ENCODE measurements around the gene NKX1-2. TPM values are rescaled to one million over a fixed set of nuclear protein-coding genes. Genes with fewer than 3 reads are reported as not detected.

Gene NKX1-2
- total RNA-seq, 4 donors from 2014 or later = not detected

DNA sequence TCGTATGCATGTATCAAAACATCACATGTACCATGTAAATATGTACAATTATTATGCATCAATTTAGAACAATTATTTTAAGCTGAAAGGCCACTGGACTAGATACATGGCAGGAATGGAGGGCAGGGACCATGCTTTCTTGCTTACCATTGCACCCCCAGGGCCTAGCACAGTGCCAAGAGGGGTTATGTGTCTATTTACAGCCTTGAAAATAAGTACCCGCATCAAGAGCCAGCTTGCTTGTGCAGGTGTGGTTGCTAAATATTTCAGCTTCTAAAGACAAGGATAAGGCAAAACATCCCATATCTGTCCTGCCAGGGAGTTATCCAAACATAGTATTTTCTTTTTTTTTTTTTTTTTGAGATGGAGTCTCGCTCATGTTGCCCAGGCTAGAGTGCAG is 16.4 kb downstream of the NKX1-2 start:
- DNase-seq (ENCODE audit: extremely low spot score) = no peak
- WGBS = 94% methylated on average over 3 of the region's 3 CpGs
- no peak overlapping the region for H3K27ac ChIP-seq (replicated peaks in 1 of 4)
- no peak overlapping the region for H3K4me3 ChIP-seq
- no peaks in the 10 kb centered on the region for H3K4me1 ChIP-seq
- TF ChIP-seq, protein P1, sequence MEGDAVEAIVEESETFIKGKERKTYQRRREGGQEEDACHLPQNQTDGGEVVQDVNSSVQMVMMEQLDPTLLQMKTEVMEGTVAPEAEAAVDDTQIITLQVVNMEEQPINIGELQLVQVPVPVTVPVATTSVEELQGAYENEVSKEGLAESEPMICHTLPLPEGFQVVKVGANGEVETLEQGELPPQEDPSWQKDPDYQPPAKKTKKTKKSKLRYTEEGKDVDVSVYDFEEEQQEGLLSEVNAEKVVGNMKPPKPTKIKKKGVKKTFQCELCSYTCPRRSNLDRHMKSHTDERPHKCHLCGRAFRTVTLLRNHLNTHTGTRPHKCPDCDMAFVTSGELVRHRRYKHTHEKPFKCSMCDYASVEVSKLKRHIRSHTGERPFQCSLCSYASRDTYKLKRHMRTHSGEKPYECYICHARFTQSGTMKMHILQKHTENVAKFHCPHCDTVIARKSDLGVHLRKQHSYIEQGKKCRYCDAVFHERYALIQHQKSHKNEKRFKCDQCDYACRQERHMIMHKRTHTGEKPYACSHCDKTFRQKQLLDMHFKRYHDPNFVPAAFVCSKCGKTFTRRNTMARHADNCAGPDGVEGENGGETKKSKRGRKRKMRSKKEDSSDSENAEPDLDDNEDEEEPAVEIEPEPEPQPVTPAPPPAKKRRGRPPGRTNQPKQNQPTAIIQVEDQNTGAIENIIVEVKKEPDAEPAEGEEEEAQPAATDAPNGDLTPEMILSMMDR (IDR thresholded peaks at IDR 0.05) = no peak
- TF ChIP-seq EP300 (IDR thresholded peaks at IDR 0.05) = no peak
- TF ChIP-seq POLR2AphosphoS5 (IDR thresholded peaks at IDR 0.05) = no peak
- no peak for TF ChIP-seq POLR2A (IDR thresholded peaks at IDR 0.05; ENCODE audit: low read depth)
- intact Hi-C loops (cut with DNase I) = no loop called here
- H3K9me3 ChIP-seq = no peaks in the 10 kb centered on the region
- H3K27me3 ChIP-seq = peaks cover 0 to 9% (median 0%) of the 10 kb centered on the region in 4 donors
- H3K36me3 ChIP-seq = no peaks in the 10 kb centered on the region

- no peak overlapping the region for H3K4me3 ChIP-seq
- no peaks in the 10 kb centered on the region for H3K4me1 ChIP-seq
These were observed 19.8 kb downstream of the NKX1-2 start for GRCh38 chr10:124430077-124430476.

GRCh38 chr10:124429576-124429975 is 20.3 kb downstream of the NKX1-2 start:
- no peaks in the 10 kb centered on the region for H3K9me3 ChIP-seq
- TF ChIP-seq POLR2AphosphoS5 (IDR thresholded peaks at IDR 0.05) = no peak
- no peak for TF ChIP-seq POLR2A (IDR thresholded peaks at IDR 0.05; ENCODE audit: low read depth)
- TF ChIP-seq EP300 (IDR thresholded peaks at IDR 0.05) = no peak
- TF ChIP-seq, protein P1 (IDR thresholded peaks at IDR 0.05) = no peak
- H3K4me3 ChIP-seq = no peak overlapping the region
- no peak for DNase-seq (ENCODE audit: extremely low spot score)
- H3K27me3 ChIP-seq = peaks cover 0 to 15% (median 0%) of the 10 kb centered on the region in 4 donors
- H3K4me1 ChIP-seq = no peaks in the 10 kb centered on the region
- intact Hi-C loops (cut with DNase I) = no loop called here
- H3K27ac ChIP-seq (replicated peaks in 1 of 4) = no peak overlapping the region
- no peaks in the 10 kb centered on the region for H3K36me3 ChIP-seq
- 74% methylated on average over 5 of the region's 5 CpGs for WGBS

More at GRCh38 chr10:124430077-124430476, 19.8 kb downstream of the NKX1-2 start:
- Histone ChIP-seq H3K27ac (replicated peaks in 1 of 4) (no peak overlapping the region), H3K36me3 (no peaks in the 10 kb centered on the region), H3K27me3 (peaks cover 0 to 15% (median 0%) of the 10 kb centered on the region in 4 donors), H3K9me3 (no peaks in the 10 kb centered on the region)
- intact Hi-C loops (cut with DNase I) = no loop called here
- TF ChIP-seq EP300 (IDR thresholded peaks at IDR 0.05) (no peak), POLR2AphosphoS5 (IDR thresholded peaks at IDR 0.05) (no peak), POLR2A (IDR thresholded peaks at IDR 0.05; ENCODE audit: low read depth) (no peak)
- TF ChIP-seq, protein P1 (IDR thresholded peaks at IDR 0.05) = no peak
- DNase-seq (ENCODE audit: extremely low spot score) = no peak
- WGBS = 92% methylated on average over 4 of the region's 4 CpGs

DNA sequence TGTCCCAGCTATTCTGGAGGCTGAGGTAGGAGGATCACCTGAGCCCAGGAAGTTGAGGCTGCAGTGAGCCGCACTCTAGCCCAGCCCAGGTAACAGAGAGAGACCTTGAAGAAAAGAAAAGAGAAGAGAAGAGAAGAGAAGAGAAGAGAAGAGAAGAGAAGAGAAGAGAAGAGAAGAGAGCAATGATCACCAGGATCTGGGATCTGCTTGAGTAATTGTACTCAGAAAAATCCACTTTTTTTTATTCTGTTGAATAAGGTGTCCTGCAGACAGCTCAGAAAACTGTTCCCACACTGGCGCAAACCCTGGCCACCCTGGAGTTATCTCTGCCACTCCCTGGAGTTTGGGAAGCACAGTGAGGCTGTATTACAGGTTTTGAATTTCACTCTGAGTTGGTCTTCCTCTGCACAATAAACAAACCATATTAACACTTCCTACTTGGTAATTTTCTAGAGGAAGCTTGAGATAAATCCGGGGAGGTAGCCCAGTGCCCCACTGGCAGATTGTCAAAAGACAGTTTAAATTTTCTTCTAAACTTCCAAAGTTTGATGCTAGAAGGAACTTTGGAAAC is 21.5 kb downstream of the NKX1-2 start:
- H3K9me3 ChIP-seq = no peaks in the 10 kb centered on the region
- 72% methylated on average over 3 of the region's 3 CpGs for WGBS

More for the DNA sequence above, 21.5 kb downstream of the NKX1-2 start:
- Histone ChIP-seq H3K4me3 (no peak overlapping the region), H3K27me3 (peaks cover 0 to 15% (median 0%) of the 10 kb centered on the region in 4 donors), H3K4me1 (no peaks in the 10 kb centered on the region), H3K27ac (replicated peaks in 1 of 4) (no peak overlapping the region), H3K36me3 (no peaks in the 10 kb centered on the region)
- TF ChIP-seq EP300 (IDR thresholded peaks at IDR 0.05) (no peak), POLR2AphosphoS5 (IDR thresholded peaks at IDR 0.05) (no peak), POLR2A (IDR thresholded peaks at IDR 0.05; ENCODE audit: low read depth) (no peak)
- TF ChIP-seq, protein P1 (IDR thresholded peaks at IDR 0.05) = no peak
- DNase-seq (ENCODE audit: extremely low spot score) = no peak
- intact Hi-C loops (cut with DNase I) = no loop called here
